K562 (cell line): ENCODE measurements around the gene A4GALT. TPM values are rescaled to one million over a fixed set of nuclear protein-coding genes. Genes with fewer than 3 reads are reported as not detected.
A peak's percentile ranks its signal among the peaks of the same experiment; 100 is the strongest.

ENCODE experiments used
- ATAC-seq: fragments of 200-7000 bp; cut with Tn5 transposase; 3 replicates; pipeline ENCODE4 v1.9.1; 2020; ENCODE audit warnings: moderate library complexity
- BruUV-seq: library from RNA; stranded (reverse); fragments of 400-500 nt; replicated peaks from 2 replicates; lab custom pipeline; 2021; lab: Mats Ljungman, UMichigan
- CTCF ChIA-PET: fragments of 300-600 bp; formaldehyde crosslinking; extraction: SDS; loops from one replicate; lab custom pipeline; 2021; ENCODE audit warnings: low intra/inter-chr PET ratio; lab: Yijun Ruan, JAX
- POLR2A ChIA-PET: fragments of 300-600, 350-650 bp; sonication (Branson Sonifier 250); formaldehyde crosslinking; extraction: SDS; loops from one replicate; lab custom pipeline; 2021; ENCODE audit warnings: antibody characterized with exemption, inconsistent platforms; lab: Yijun Ruan, JAX
- DNase-seq, 4 experiments: peaks; one replicate each; pipeline versions ENCODE4 v3.0.0 to v3.0.0-alpha.2; 2011 to 2018; ENCODE audit warnings: low spot score in 3 of 4, mixed read lengths in 3 of 4; ENCODE audit errors: extremely low read depth in 1 of 4
- FAIRE-seq: peaks from 2 replicates; lab custom pipeline; 2011; peaks lifted over from hg19 to GRCh38; lab: Jason Lieb, UNC
- H2AFZ ChIP-seq: 2 replicates; pipeline ENCODE4 v1.6.0; 2011; ENCODE audit warnings: low read depth, low read length, control low read depth, inconsistent platforms
- H3K27ac ChIP-seq: fragments of 200-600 bp; 3 replicates; pipeline ENCODE4 v1.8.0; 2011; ENCODE audit warnings: low read depth, mild to moderate bottlenecking, control low read depth, inconsistent platforms, low read length, moderate library complexity, mixed read lengths; ENCODE audit errors: extremely low read depth
- H3K27me3 ChIP-seq, 2 experiments: fragments of 300-600 bp in 1 of 2; 2 replicates in 1 of 2; 3 replicates in 1 of 2; pipeline versions ENCODE4 v1.6.0 to v1.8.0; 2011; ENCODE audit warnings: inconsistent platforms in 2 of 2, low read length in 2 of 2, mild to moderate bottlenecking in 1 of 2, mixed read lengths in 1 of 2, moderate library complexity in 1 of 2; ENCODE audit not compliant: control insufficient read depth in 2 of 2, insufficient read depth in 2 of 2
- H3K36me3 ChIP-seq: fragments of 300-600 bp; 3 replicates; pipeline ENCODE4 v1.8.0; 2011; ENCODE audit warnings: mild to moderate bottlenecking, low read length, inconsistent platforms; ENCODE audit not compliant: control insufficient read depth, insufficient read depth
- H3K4me1 ChIP-seq, 2 experiments: fragments of 200-600 bp in 1 of 2; replicated peaks in 1 of 2; 2 replicates in 1 of 2; 3 replicates in 1 of 2; pipeline versions ENCODE4 v1.5.1 to v1.8.0; 2011; ENCODE audit warnings: inconsistent platforms in 2 of 2, low read length in 2 of 2, mild to moderate bottlenecking in 1 of 2, mixed read lengths in 1 of 2, moderate library complexity in 1 of 2; ENCODE audit not compliant: control insufficient read depth in 2 of 2, insufficient read depth in 2 of 2
- H3K4me2 ChIP-seq: 2 replicates; pipeline ENCODE4 v1.6.1; 2011; ENCODE audit warnings: low read length, control low read depth, inconsistent platforms, mixed read lengths; ENCODE audit not compliant: insufficient read depth
- H3K4me3 ChIP-seq: fragments of 200-600 bp; sonication (generic), shearing (Covaris generic); 2 replicates; pipeline ENCODE4 v1.5.1; 2016; ENCODE audit warnings: control low read depth, inconsistent platforms
- H3K79me2 ChIP-seq: fragments of 200-600 bp; 3 replicates; pipeline ENCODE4 v1.8.0; 2011; ENCODE audit warnings: low read length, inconsistent platforms; ENCODE audit not compliant: control insufficient read depth, insufficient read depth
- H3K9ac ChIP-seq, 2 experiments: 2 replicates each; pipeline versions ENCODE4 v1.6.0 to v1.6.1; 2011; ENCODE audit warnings: low read depth in 2 of 2, low read length in 2 of 2, control low read depth in 1 of 2, inconsistent platforms in 1 of 2, mild to moderate bottlenecking in 1 of 2, mixed read lengths in 1 of 2; ENCODE audit not compliant: insufficient read depth in 1 of 2
- H3K9me1 ChIP-seq: one replicate; pipeline ENCODE4 v1.6.0; 2011; ENCODE audit warnings: inconsistent platforms, mild to moderate bottlenecking, low read length, moderate library complexity; ENCODE audit not compliant: control insufficient read depth, insufficient read depth
- H3K9me3 ChIP-seq: replicated peaks from 2 replicates; pipeline ENCODE4 v1.5.1; 2011; ENCODE audit warnings: low read depth, low read length, inconsistent platforms; ENCODE audit not compliant: control insufficient read depth, insufficient read depth
- H4K20me1 ChIP-seq: replicated peaks from 2 replicates; pipeline ENCODE4 v1.6.1; 2011; ENCODE audit warnings: low read length, inconsistent platforms, mixed read lengths; ENCODE audit not compliant: control insufficient read depth, insufficient read depth
- BRD4 ChIP-seq: fragments of 200-600 bp; sonication (generic); IDR thresholded peaks from 2 replicates; pipeline ENCODE4 v1.6.1; 2017; ENCODE audit warnings: inconsistent platforms
- CBFA2T2 ChIP-seq: fragments of 450-650 bp; conservative IDR thresholded peaks from 2 replicates; pipeline ENCODE4 v1.6.1; 2017; ENCODE audit warnings: mild to moderate bottlenecking
- GABPA ChIP-seq: fragments of 200-800 bp; sonication (Bioruptor generic); conservative IDR thresholded peaks from 2 replicates; pipeline ENCODE4 v1.6.1; 2016; ENCODE audit warnings: low read depth, missing genetic modification characterization, missing compliant biosample characterization
- L3MBTL2 ChIP-seq: fragments of 450-650 bp; IDR thresholded peaks from 2 replicates; pipeline ENCODE4 v1.6.1; 2016; ENCODE audit warnings: mild to moderate bottlenecking, moderate library complexity
- NUFIP1 ChIP-seq: fragments of 450-650 bp; IDR thresholded peaks from 2 replicates; pipeline ENCODE4 v1.6.1; 2018; ENCODE audit not compliant: partially characterized antibody
- SRF ChIP-seq, 2 experiments: fragments of 250-450, 450-650 bp in 1 of 2; sonication (Bioruptor Pico) in 1 of 2; sonication (generic) in 1 of 2; formaldehyde crosslinking; IDR thresholded peaks; 2 replicates each; pipeline versions ENCODE4 v1.5.0 to v1.5.1; 2020 to 2022; ENCODE audit warnings: mild to moderate bottlenecking in 1 of 2, missing genetic modification reagents in 1 of 2
- ZNF407 ChIP-seq: fragments of 450-650 bp; IDR thresholded peaks from 2 replicates; pipeline ENCODE4 v1.6.1; 2016; ENCODE audit warnings: low read depth
- ZNF589 ChIP-seq: fragments of 200-800 bp; sonication (Bioruptor generic); IDR thresholded peaks from 2 replicates; pipeline ENCODE4 v1.6.1; 2016; ENCODE audit warnings: low read depth, missing genetic modification characterization, missing compliant biosample characterization
- ZNF644 ChIP-seq: fragments of 200-800 bp; sonication (Bioruptor generic); IDR thresholded peaks from 2 replicates; pipeline ENCODE4 v1.6.1; 2016; ENCODE audit warnings: low read depth, missing genetic modification characterization, missing compliant biosample characterization
- ZNF79 ChIP-seq: fragments of 250-450 bp; sonication (Bioruptor Pico); IDR thresholded peaks from 2 replicates; pipeline ENCODE4 v1.4.0; 2020; ENCODE audit warnings: low read depth, mild to moderate bottlenecking, moderate library complexity
- WGBS: fragments of 100-300 bp; shearing (Covaris generic); methylation state at CpG from one replicate; pipeline ENCODE4 v1.1.6; 2016; ENCODE audit warnings: low coverage, mixed read lengths; ENCODE audit not compliant: insufficient coverage; ENCODE audit errors: missing lambda C conversion rate; 5-methylcytosine and 5-hydroxymethylcytosine counted together
- in situ Hi-C: fragments of 300-500 bp; cut with MboI; formaldehyde crosslinking; loops from 4 replicates; pipeline ENCODE4 v1.15.0; 2018; ENCODE audit warnings: inconsistent platforms, mixed read lengths
- intact Hi-C: fragments of 100-400 bp; cut with micrococcal nuclease; formaldehyde crosslinking; loops from 2 replicates; pipeline ENCODE4 v1.14.2; 2022
- polyA plus RNA-seq, 8 experiments: library from polyadenylated mRNA; depleted of rRNA in 4 of 8; stranded (reverse) in 5 of 8; unstranded in 3 of 8; fragments of >200 nt; fragmentation: Nextera tagmentation in 2 of 8; fragmentation: Illumina TruSeq in 1 of 8; extraction: Ambion mirVana in 2 of 8; extraction: Trizol in 1 of 8; gene quantifications; 2 replicates each; pipeline versions ENCODE4 v1.2.1 to v1.2.3, GENCODE V29; 2011 to 2014; ENCODE audit warnings: inconsistent platforms in 1 of 8, missing spikeins in 1 of 8
- total RNA-seq, 7 experiments: library from RNA; depleted of rRNA in 6 of 7; stranded (reverse); fragments of >200 nt in 6 of 7; fragmentation: Illumina TruSeq in 2 of 7; extraction: Trizol in 2 of 7; gene quantifications; 2 replicates each; pipeline versions ENCODE4 v1.2.1 to v1.2.3, GENCODE V29; 2011 to 2021; ENCODE audit warnings: low replicate concordance in 1 of 7

Gene A4GALT
- total and polyA plus RNA-seq, 9 of the 15 experiments (the other 6 are each of a cell fraction or from before 2014, with no cell fraction given) = 0.07 to 0.11 TPM; not detected in 7

- H3K9me3 ChIP-seq = no peaks in the 10 kb centered on the region
- ChIA-PET CTCF (no interaction called here), POLR2A (interaction anchor here (0.7 to 0.8 kb wide), 2 partner anchors 10 to 25 kb away, joined by 3 read pairs; no protein-coding TSS in a partner anchor)
- H3K4me3 ChIP-seq = no peak overlapping the region
- peak; percentile 69 for FAIRE-seq
- peaks cover 14 to 22% of the 10 kb centered on the region in 2 experiments; a peak in 4 of 5 replicates for H3K4me1 ChIP-seq
- no peaks in the 10 kb centered on the region for H3K36me3 ChIP-seq
- intact Hi-C loops (no loop called here), in situ Hi-C loops (no loop called here)
- H3K79me2 ChIP-seq = no peaks in the 10 kb centered on the region
- no TSS peak for BruUV-seq
- H3K9ac ChIP-seq = no peak overlapping the region
- peak; percentile 65 for ATAC-seq
- peak overlapping the region; percentile 25; the same call in 1 of the 2 replicates for H3K4me2 ChIP-seq
- H4K20me1 ChIP-seq = peaks cover 5% of the 10 kb centered on the region; the same call in 1 of the 2 replicates
- H3K27ac ChIP-seq = no peak overlapping the region
- peaks cover 15 to 27% of the 10 kb centered on the region in 2 experiments; a peak in 4 of 5 replicates for H3K27me3 ChIP-seq
- DNase-seq = peak in 3 of 4 experiments; percentile 21 to 57 (median 53)
- H3K9me1 ChIP-seq = peaks cover 5% of the 10 kb centered on the region
- H2AFZ ChIP-seq = no peak overlapping the region
- WGBS = 0% methylated on average over 8 of the region's 8 CpGs
- TF ChIP-seq ZNF79 (CRISPR knock-in tag) (no peak), L3MBTL2 (no peak), CBFA2T2 (0 out of 2 replicates have a peak, but pooled peaks have one; percentile 23), ZNF644 (tag) (no peak), BRD4 (no peak), ZNF407 (no peak), ZNF589 (CRISPR knock-in tag) (no peak), NUFIP1 (no peak), GABPA (tag) (no peak), SRF (CRISPR knock-in tag; IDR thresholded peaks at IDR 0.05) (peak in 1 of 2 experiments; percentile 49; a peak in 1 of 4 replicates)
Observed at GRCh38 chr22:42717197-42717928, 3.3 kb downstream of the A4GALT start.
